GM18870 (cell line): ENCODE data around the gene RPE.

Source experiments
- ATAC-seq: cut with Tn5 transposase; IDR thresholded peaks from one replicate; pipeline ENCODE4 v1.9.1; 2021; ENCODE audit warnings: moderate library complexity; ENCODE audit not compliant: unreplicated experiment

RPE gene

DNA sequence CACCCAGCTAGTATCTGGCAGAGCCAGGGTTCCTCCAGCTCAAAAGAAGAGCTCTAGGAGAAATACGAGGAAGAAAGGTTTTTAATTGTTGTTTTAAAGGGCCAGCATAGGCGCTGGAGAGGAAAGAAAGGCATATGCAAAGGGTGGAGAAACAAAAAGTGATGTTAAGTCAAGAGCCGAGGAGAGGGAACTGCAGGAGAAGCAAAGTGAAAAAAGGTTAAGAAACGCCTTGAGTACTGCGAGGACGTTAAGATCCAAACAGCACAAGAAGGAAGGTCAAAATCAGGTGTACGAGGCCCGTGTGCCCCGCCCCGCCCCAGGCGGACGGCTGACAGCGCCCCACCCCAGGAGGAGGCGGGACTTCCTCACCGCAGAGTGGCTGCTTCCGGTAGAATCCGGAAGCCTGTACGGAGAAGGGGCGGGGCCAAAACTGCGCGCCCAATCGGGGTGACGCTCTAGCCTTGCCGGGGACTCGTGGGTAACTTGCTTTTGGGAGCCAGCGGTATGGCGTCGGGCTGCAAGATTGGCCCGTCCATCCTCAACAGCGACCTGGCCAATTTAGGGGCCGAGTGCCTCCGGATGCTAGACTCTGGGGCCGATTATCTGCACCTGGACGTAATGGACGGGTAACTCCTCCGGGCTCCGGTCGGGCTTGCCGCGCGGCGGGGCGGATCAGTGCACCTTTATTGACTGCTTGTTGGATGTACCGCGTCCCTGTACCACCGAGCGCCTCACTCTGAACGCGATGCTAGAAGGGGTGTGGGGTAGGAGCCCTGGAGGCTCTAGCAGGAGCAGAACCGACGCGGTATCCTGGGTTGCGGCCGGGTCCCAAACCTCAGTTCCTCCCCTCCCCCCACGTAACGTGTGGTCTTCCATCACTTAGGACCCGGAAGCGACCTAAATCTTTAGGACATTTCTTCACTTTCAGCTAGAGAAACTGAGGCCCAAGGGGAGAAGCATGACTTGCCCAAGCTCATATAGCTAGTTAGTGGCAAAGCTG, at the start of gene RPE:
Gene RPE, plus strand, starts transcription at position 481 of the 1,000 bp plus-strand sequence. Its CDS starts 24 bp downstream, at position 505.
- ATAC-seq = peak; percentile 95

DNA sequence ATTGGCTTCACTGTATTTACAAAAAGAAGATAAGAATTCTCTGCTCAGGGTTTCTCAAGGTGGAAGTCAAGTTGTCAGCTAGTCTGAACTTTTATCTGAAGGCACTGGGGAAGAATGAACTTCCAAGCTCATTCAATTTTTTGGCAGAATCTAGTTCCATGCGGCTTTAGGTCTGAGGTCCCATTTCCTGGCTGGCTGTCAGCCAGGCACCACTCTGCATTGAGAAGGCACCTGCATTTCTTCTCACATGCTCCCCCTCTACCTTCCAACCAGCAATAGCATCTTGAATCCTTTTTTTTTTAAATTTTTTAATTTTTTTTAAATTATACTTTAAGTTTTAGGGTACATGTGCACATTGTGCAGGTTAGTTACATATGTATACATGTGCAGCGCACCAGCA, 46.2 kb upstream of the RPE start:
- no peak for ATAC-seq

DNA sequence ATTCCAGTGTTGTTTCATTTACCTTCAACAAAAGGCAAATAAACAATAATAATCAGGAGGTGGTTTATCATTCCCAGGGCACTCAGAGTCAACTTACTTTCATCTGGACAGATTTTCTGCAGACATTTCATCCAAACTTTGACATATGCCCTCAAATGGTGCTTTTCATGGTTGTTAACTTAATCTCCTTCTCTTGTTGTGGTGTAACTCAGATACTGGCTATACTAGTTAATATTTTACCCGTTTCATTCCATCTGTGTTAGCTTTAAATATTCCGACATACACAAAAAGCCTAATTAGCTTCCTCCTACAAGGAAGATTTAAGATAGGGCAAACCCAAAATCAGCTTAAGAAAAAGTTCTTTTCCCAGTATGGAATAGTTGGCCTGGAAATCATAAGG, 44.4 kb upstream of the RPE start:
- ATAC-seq = no peak

DNA sequence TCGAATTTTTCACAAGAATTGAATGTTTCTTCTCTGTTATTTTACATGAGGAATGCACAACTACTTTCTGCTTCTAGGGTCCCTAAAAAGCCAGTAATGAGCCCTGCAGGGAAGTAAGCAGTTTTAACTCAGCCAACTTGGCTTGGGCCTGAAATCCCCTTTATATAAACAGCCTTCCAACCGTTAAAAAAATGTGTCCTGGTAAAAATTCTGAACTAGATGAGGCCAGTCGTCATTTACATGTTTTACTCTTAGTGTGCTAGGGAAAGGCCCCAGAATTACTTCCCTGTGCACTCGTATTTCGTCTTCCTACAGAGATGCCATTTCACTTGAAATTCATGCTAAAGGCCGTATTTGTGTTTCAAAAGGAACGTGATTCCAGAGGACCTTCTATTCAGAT, 42.4 kb upstream of the RPE start:
- no peak for ATAC-seq

DNA sequence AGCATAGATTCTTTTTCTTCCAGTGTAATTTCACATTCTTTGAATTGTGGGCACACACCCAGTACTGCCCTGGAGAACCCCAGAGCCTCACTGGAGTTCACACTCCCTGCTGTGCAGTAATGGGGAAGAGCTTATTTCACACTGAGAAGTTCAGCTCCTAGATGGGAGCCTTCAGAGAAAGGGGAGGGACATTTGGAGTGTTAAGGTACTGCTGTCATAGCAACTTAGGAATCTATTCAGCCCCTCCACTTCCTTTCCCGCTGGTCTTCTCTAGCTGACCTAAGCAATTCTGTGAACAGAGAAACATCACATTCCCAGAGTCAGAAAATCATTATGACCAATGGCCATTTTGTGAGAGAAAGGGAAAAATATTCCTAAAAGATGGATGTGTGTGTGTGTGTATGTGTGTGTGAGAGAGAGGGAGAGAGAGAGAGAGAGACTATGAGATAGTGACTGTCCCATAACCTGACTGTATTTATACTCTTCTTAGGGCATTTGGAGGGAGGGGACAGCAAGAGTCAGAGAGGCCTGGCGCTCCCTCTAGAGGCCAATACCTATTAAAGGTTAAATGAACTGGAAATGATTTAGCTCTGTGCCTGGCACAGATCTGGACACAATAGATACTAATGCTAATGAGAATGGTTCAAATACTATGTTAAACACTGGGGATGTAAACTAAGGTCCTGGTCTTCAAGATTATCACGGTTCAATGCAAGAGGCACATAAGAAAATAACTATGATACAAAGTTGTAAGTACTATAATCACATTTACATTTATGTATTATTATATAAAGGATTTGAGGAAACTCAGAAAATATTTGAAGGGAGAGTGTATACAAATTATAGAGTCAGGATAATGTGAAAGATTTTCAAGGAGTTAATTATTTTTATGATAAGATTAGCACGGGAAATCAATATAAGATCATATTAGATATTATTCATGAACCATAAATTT, 41.5 kb upstream of the RPE start:
- ATAC-seq = peak; percentile 95

DNA sequence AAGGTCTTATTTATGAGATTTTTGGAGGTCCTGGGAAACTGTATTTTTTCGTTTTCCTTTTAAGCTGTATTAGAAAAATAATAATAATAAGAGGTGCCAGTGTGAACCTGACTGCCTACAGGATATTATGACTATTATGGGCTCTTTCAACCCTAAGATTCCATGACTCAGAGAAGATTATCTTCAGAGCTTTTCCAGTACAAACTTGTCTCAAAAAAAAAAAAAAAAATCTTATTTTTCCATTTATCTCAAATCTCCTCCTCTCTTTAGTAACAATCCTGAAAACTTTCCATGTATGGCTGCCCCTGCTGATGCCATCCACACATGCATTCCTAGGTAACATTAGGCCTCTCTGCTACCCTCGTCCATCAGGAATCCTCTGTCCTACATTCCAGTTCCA, 36.7 kb upstream of the RPE start:
- ATAC-seq = no peak

DNA sequence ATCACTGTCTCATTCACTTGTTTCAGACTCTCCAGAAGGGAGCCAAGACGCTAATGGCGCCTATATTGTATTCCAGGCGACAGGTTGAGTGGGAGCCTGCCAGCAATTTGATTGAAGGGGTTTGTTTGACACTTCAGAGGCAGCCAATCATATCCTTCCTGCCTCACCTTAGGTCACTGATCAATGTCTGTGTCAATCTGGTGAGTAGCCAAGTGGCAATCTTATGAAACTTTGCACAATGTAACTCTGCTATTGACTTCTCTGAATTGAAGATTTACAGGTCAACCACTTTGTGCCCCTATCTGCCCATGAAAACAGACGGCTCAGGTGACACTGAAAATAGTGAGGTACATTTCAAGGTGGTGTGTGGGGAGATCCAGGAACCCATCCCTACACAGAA, 32.7 kb upstream of the RPE start:
- no peak for ATAC-seq

DNA sequence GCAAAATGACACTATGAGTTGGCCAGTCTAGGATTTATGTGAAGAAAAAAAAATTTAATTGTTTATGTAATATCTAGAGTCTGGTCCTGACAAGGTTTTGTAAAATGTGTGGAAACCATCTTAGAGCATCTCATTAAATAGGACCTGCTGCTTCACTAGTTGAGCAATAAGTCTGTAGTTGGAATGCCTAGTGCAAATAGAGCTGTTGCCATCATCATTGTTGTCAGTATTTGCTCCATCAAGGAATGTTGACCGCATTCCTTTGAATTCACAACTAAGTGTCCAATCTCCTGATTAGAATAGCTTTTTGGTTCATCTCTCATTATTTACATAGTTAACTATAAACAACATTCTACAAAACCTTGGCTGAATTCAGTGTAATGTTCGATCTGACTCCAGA, 32.2 kb upstream of the RPE start:
- ATAC-seq = no peak

DNA sequence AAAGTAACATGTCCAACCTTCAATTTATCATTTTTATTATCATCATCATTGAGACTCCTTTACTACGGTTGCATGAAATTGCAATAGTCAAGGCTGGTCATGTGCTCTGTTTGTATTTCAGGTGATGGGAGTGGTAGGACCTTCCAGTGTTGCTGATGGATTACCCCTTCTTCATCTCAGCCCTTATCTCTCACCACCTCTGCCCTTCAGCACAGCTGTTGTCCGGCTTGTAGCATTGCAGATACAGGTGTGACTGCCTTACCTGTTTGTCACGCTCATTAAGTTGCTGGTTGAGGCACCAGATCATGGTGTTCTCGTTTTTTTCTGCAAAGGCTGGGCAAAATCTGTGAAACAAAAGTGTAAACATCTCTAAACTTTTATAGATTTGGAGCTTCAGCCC, 31.7 kb upstream of the RPE start:
- ATAC-seq = no peak

DNA sequence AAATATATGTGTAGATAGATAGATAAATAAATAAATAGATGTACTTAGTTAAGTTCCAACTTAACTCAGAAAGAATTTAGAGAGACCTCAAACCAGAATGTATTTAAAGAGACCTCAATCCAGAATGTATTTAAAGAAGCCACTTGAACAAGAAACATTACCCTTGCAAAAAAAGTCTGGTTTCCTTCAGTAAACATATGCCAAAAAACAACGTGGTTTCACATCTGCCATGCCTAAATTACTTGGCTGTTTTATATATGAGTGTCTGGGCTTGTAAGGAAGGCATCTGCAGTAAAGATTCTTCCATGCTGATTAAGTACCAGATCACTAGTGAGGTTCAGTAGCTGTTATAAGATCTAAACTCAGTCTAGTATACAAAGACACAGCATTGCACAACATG, 29.1 kb upstream of the RPE start:
- ATAC-seq = no peak

DNA sequence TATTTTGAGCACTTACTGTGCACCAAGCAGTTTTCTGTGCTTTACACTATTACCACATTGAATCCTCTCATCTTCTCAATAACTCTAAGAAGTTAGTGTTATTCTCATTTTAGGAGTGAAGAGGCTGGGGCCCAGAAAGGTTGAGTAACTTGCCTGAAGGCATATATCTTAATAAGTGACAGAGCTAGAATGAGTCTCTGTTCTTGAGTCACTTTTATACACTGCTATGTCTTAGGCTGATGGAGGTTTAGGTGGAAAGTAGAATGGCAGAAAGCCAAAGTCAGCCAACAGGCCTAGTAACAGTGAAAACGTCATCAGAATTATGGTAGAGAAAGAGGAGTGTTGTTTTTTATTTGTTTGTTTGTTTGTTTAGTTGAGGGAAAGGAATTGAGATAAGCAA, 27.9 kb upstream of the RPE start:
- ATAC-seq = no peak

DNA sequence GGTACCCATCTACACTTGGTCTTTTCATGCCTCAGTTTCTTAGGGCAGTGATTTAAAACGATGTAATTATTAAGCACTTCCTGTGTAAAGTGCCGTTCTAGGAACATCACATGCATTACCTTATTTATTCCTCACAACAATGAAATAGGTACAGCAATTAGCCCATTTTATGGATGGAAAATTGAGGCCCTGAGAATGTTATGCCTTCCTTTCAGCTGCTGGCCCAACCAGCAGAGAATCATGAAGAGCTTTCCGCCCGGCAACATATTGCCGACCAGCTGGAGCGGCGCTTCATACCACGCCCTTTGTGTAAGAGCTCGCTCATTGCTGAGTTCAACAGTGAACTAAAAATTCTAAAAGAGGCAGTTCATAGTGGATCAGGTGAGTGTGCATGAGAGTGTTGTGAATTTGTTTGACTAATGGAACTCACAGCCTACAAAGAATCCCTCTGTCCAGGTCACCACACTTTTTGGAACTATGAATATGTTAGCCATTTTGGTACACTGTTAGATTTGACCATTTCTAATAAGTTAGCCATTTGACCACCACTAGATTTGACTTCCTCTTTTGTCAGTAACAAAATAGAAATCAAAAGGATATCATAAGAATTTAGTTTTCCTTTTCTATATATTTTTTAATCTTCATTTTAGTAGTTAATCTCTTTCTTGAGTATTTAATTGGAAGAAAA, 25.6 kb upstream of the RPE start:
- peak; percentile 85 for ATAC-seq

DNA sequence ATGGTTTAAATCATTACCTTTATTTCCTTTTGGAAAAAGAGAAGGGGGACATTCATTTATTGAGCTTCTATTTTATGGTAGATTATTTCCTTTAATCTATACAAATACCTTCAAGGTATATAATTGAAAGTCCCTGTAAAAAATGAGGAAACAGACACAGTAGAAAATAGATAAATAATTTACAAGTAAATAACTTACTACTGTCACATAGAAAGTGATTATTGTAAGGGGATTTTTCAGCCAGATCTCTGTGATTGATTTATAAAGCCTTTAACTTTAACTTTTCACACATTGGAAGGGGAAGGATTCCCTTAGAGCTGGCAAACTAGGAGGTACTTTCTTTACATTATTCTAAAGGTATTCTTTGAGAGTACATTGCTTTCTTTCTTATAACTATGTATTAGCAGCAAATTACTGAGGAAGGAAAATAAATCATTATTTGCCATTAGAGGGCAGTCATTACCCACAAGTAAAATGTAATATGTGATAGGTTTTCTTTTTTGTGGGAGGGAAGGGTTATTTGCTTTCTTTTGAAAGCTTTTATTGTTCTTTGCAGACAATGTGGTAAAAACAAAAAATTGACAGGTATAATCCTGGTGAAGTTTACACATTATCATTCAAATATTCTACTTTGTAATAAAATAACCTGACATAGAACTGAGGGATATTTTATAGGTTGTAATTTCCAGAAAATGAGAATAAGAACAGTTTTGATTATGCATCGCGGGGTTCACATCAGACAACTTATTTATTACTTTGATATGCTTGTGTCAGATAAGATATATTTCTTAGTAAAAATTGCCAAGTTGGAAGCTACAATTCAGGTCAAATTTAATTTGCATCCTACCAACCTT, 24.8 kb upstream of the RPE start:
- ATAC-seq = peak; percentile 55

DNA sequence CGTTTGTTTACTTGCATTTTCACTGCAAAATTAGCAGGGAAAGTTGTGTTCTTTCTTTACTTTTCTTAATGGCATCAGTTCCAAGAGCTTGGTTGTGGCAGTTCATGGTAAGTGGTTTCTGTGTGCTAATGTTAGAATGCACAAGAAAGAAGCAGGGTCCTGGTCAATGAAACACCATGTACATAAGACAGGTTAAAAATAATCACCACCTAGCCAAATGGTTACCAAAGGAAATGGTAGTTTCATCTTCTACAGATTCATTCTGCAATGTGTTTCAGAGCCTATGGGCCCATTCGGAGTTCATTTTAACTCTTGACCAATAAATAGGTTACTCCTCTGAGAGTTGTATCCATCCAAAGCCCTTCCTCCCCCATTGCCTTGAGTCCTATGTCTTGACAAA, 18.1 kb upstream of the RPE start:
- no peak for ATAC-seq

DNA sequence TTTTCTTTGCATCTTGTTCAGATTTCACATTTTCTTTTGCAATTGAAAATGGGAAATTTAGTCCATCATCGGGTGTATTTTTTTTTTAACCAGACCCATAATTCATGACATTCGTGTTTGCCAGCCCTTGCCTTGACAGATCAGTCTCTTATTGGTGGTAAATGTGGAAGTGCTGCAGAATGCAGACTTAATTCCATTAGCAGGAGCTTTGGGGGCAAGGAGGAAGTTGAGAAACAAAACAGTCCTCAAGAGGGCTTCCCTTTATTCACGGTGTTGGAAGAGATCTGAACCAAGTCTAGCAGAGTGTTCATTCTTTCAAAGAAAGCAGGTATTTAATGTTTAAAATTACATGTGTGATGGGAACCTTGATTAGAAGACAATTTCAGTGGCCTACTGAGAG, 16.6 kb upstream of the RPE start:
- no peak for ATAC-seq

DNA sequence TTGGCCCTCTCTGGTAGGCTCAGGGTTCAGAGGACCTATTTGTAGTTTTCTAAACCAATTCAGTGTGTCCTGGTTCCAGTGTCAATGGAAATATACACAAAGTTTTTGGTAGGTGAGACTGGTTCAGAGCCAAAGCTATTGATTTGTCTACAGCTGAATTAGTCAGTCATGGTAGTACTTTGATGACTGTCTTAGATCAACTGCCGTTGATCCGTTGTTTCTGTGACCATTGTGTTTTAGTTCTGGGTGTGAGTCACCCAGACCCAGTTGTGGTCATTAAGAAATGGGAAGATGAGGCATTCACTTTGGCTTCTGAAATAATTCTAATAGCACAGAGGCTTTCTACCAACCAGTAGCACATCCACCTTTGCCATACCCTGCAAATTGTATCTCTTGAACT, 16.0 kb upstream of the RPE start:
- ATAC-seq = no peak

DNA sequence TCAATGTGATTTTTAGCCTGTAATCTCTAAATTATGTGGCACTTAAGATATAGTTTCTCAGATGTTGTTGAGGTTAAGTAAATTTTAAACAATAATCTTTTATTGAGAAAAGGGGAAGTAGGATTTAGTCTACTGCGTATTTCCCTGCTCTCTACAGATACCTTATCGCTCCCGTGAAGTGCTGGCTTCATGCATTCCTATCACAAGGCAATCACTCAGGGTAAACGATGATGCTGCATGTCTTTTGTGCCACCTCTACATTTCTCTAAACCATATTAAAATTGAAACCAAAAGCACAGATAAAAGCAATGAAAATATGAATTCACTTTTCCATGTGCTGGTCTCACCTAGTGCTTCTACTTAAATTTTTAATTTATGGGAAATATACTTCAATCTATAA, 14.4 kb upstream of the RPE start:
- peak; percentile 65 for ATAC-seq

DNA sequence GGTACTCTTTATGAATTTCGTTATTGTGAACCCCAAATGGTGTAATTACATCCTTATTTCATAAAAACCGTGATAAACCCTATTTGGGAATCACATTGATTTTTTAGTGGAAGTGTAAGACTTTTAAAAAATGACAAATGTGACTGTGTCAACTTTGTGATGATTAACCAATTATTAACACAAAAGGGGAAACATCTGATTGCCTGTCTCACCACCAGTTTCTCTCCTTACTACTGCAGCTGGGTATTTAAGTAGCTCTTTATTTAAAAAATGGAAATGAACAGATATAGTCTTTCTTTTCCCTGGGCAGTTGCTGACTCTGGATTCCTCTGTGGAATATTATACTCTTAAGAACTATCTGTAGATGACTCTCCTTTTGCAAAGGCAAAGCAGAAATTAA, 11.6 kb upstream of the RPE start:
- no peak for ATAC-seq

DNA sequence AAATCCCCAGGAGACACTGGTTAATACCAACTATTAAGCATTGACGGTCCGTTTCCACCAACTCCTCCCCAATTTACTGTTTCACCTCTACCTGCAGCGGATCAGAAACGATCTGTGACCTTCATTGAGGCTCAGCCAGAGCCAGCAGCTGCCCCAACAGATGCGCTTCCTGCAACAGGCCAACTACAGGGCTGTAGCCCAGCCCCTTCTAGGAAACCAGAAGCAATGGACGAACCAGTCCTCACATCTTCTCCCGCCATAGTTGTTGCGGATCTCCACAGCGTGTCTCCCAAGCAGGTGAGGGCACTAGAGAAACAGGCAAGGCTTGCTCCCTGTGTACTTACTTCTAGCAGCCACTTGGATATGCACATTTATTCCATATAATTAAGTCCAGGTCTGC, 8.5 kb upstream of the RPE start:
- ATAC-seq = no peak

DNA sequence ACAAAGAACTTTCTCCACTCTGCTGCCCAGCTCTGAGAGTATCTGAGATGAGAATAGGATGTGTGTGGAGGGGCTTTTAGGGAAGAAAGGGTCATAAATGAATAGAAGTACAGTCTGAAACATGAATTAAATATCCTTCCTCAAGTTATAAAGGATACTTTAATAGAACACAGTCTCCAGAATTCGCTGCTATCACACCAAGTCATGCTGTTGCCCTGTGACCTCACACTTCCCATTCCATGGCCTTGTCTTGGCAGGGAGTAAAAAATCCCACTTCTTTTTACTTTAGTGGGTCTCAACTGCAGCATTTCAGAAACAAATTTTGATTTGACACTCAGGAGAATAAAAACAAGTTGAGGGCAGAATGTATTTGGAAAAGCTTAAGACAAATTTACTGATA, 3.8 kb upstream of the RPE start:
- no peak for ATAC-seq
